GM12875 (cell line): ENCODE data around the gene FES.

ENCODE experiments used
- H3K4me3 ChIP-seq: one replicate; pipeline ENCODE4 v1.5.1; 2011; ENCODE audit warnings: low read depth, low read length, control low read depth
- TF ChIP-seq, protein P1 (sequence below): IDR thresholded peaks from 2 replicates; pipeline ENCODE4 v1.5.1; 2011; ENCODE audit warnings: low read depth, mild to moderate bottlenecking, control low read depth, inconsistent platforms, low read length, moderate library complexity, borderline replicate concordance; ENCODE audit not compliant: insufficient read depth

FES gene

GRCh38 chr15:90902040-90902839, 17.9 kb downstream of the FES start:
- peak overlapping the region; percentile 88 for H3K4me3 ChIP-seq
- TF ChIP-seq, protein P1, sequence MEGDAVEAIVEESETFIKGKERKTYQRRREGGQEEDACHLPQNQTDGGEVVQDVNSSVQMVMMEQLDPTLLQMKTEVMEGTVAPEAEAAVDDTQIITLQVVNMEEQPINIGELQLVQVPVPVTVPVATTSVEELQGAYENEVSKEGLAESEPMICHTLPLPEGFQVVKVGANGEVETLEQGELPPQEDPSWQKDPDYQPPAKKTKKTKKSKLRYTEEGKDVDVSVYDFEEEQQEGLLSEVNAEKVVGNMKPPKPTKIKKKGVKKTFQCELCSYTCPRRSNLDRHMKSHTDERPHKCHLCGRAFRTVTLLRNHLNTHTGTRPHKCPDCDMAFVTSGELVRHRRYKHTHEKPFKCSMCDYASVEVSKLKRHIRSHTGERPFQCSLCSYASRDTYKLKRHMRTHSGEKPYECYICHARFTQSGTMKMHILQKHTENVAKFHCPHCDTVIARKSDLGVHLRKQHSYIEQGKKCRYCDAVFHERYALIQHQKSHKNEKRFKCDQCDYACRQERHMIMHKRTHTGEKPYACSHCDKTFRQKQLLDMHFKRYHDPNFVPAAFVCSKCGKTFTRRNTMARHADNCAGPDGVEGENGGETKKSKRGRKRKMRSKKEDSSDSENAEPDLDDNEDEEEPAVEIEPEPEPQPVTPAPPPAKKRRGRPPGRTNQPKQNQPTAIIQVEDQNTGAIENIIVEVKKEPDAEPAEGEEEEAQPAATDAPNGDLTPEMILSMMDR, result peak; percentile 84

GRCh38 chr15:90902840-90903732, 18.8 kb downstream of the FES start, which contains the start of gene MAN2A2:
Gene MAN2A2, plus strand, starts transcription at chr15:90903302. Its CDS starts 906 bp downstream, at chr15:90904208.
- TF ChIP-seq, protein P1, result no peak
- H3K4me3 ChIP-seq, result peak within 1 kb of the TSS; percentile 88

GRCh38 chr15:90903733-90904536, 19.6 kb downstream of the FES start:
- TF ChIP-seq, protein P1, result no peak
- peak overlapping the region; percentile 88 for H3K4me3 ChIP-seq

GRCh38 chr15:90904746-90905145, 20.4 kb downstream of the FES start:
- TF ChIP-seq, protein P1, result no peak
- no peak overlapping the region for H3K4me3 ChIP-seq

- no peak overlapping the region for H3K4me3 ChIP-seq
- TF ChIP-seq, protein P1, result no peak
Observed at GRCh38 chr15:90905306-90906180, 21.2 kb downstream of the FES start.
